Measurements from ENCODE around the gene IZUMO1. TPM values are rescaled to one million over a fixed set of nuclear protein-coding genes. Genes with fewer than 3 reads are reported as not detected.
"Not testable (repeated sequence)": the region's sequence is repeated elsewhere in the genome, so short reads cannot be mapped to it uniquely, and the experiment has no call there.

Gene IZUMO1
- total RNA-seq, 1 donor from 2014 or later, result 0.19 TPM

- H3K36me3 Mint-ChIP-seq, result peaks cover 3% of the 10 kb centered on the region
- H3K4me3 Mint-ChIP-seq, result peak overlapping the region; percentile 94
- Histone ChIP-seq H3K9me3 (ENCODE audit: low read depth) (no peaks in the 10 kb centered on the region), H3F3A (ENCODE audit: low read depth) (peaks cover 6% of the 10 kb centered on the region), H3K27ac (no peak overlapping the region), H3K79me2 (ENCODE audit: low read depth) (no peaks in the 10 kb centered on the region), H3K36me3 (no peaks in the 10 kb centered on the region), H3K9ac (no peak overlapping the region), H3K4me3 (no peak overlapping the region), H4K20me1 (ENCODE audit: low read depth) (no peaks in the 10 kb centered on the region), H3K4me2 (no peak overlapping the region), H3K4me1 (peaks cover 6% of the 10 kb centered on the region), H2AFZ (replicated peaks) (no peak overlapping the region), H3K27me3 (no peaks in the 10 kb centered on the region)
- H3K4me1 Mint-ChIP-seq, result peaks cover 26% of the 10 kb centered on the region
- peaks cover 2% of the 10 kb centered on the region for H3K27me3 Mint-ChIP-seq (ENCODE audit: insufficient read depth, low read depth)
- no peaks in the 10 kb centered on the region for H3K9me3 Mint-ChIP-seq
- no peak for TF ChIP-seq EZH2 (IDR thresholded peaks at IDR 0.05)
- TF ChIP-seq, protein P1, sequence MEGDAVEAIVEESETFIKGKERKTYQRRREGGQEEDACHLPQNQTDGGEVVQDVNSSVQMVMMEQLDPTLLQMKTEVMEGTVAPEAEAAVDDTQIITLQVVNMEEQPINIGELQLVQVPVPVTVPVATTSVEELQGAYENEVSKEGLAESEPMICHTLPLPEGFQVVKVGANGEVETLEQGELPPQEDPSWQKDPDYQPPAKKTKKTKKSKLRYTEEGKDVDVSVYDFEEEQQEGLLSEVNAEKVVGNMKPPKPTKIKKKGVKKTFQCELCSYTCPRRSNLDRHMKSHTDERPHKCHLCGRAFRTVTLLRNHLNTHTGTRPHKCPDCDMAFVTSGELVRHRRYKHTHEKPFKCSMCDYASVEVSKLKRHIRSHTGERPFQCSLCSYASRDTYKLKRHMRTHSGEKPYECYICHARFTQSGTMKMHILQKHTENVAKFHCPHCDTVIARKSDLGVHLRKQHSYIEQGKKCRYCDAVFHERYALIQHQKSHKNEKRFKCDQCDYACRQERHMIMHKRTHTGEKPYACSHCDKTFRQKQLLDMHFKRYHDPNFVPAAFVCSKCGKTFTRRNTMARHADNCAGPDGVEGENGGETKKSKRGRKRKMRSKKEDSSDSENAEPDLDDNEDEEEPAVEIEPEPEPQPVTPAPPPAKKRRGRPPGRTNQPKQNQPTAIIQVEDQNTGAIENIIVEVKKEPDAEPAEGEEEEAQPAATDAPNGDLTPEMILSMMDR (IDR thresholded peaks at IDR 0.05), result no peak
- no peak for TF ChIP-seq EZH2phosphoT487 (IDR thresholded peaks at IDR 0.05)
- H3K27ac Mint-ChIP-seq, result peak overlapping the region; percentile 95
- DNase-seq (ENCODE audit: low spot score), result no peak
These were observed 47.6 kb upstream of the IZUMO1 start for GRCh38 chr19:48794291-48794690.

DNA sequence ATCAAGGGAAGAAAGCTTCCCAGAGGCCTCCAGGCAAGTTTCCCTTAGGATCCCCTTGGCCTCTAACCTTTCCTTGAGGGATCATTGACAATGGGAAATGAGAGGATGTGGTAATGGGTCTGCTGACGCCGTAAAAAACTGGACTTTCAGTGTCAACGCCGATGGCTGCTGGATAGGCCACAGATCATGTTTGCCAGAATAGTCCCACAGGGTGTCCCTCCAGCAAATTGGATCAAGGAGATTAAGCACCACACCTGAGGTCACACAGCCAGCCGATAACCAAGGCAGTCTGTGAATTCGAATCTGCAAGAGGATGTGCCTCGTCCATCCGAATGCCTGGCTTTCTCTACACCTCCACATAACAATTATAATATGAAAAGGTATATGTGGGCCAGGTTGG, 46.6 kb upstream of the IZUMO1 start:
- H3F3A ChIP-seq (ENCODE audit: low read depth), result peaks cover 6% of the 10 kb centered on the region
- no peak overlapping the region for H3K4me3 ChIP-seq
- H3K9me3 ChIP-seq (ENCODE audit: low read depth), result no peaks in the 10 kb centered on the region
- no peak overlapping the region for H3K27ac ChIP-seq
- DNase-seq (ENCODE audit: low spot score), result no peak
- H3K27me3 ChIP-seq, result no peaks in the 10 kb centered on the region
- H3K79me2 ChIP-seq (ENCODE audit: low read depth), result no peaks in the 10 kb centered on the region
- no peaks in the 10 kb centered on the region for H4K20me1 ChIP-seq (ENCODE audit: low read depth)
- Mint-ChIP-seq H3K9me3 (no peaks in the 10 kb centered on the region), H3K4me3 (no peak overlapping the region), H3K27me3 (ENCODE audit: insufficient read depth, low read depth) (peaks cover 2% of the 10 kb centered on the region), H3K36me3 (peaks cover 1% of the 10 kb centered on the region), H3K27ac (no peak overlapping the region), H3K4me1 (peaks cover 17% of the 10 kb centered on the region)
- H2AFZ ChIP-seq (replicated peaks), result no peak overlapping the region
- no peak overlapping the region for H3K4me2 ChIP-seq
- TF ChIP-seq EZH2phosphoT487 (IDR thresholded peaks at IDR 0.05) (no peak), EZH2 (IDR thresholded peaks at IDR 0.05) (no peak)
- TF ChIP-seq, protein P1 (IDR thresholded peaks at IDR 0.05), result no peak
- no peak overlapping the region for H3K9ac ChIP-seq
- H3K36me3 ChIP-seq, result no peaks in the 10 kb centered on the region
- H3K4me1 ChIP-seq, result no peaks in the 10 kb centered on the region

DNA sequence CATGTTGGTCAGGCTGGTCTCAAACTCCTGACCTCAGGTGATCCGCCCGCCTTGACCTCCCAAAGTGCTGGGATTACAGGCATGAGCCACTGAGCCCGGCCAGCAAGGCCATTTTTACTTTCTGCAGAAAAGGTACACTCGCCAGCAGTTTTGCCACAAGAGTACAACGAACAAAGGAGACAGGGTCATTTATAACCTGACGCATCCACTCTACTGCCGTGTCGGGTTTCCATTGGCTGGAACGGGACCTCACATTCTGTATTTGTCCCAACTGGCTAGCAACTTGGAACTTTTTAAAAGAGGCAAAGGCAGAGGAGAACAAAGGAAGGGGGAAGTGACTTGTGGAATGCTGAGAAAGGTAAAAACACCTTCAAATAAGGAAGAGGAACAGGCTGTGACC, 40.6 kb upstream of the IZUMO1 start:
- H3K9ac ChIP-seq; H3K36me3 ChIP-seq; DNase-seq (ENCODE audit: low spot score); H3K79me2 ChIP-seq (ENCODE audit: low read depth); H3K27me3 ChIP-seq; H3K36me3 Mint-ChIP-seq; H4K20me1 ChIP-seq (ENCODE audit: low read depth); H3K4me1 Mint-ChIP-seq; H3K9me3 Mint-ChIP-seq; H3K4me2 ChIP-seq; H3F3A ChIP-seq (ENCODE audit: low read depth); H3K4me3 ChIP-seq; H3K27ac Mint-ChIP-seq; H3K27ac ChIP-seq; H3K9me3 ChIP-seq (ENCODE audit: low read depth); H3K4me1 ChIP-seq; H3K27me3 Mint-ChIP-seq (ENCODE audit: insufficient read depth, low read depth): not testable (repeated sequence)
- peak overlapping the region; percentile 73 for H2AFZ ChIP-seq (replicated peaks)
- peak overlapping the region; percentile 21 for H3K4me3 Mint-ChIP-seq

DNA sequence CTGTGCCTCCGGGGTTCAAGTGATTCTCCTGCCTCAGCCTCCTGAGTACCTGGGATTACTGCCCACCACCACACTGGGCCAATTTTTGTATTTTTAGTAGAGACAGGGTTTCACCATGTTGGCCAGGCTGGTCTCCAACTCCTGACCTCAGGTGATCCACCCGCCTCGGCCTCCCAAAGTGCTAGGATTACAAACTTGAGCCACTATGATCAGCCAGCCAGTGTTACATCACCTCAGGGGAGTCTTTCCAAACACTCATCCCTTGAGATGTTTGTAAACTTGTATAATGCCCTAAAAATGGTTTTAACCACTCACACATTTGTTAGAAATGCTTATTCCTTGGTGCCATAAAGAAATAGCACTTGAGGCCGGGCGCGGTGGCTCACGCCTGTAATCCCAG, 39.7 kb upstream of the IZUMO1 start:
- not testable (repeated sequence) for H3K9me3 ChIP-seq (ENCODE audit: low read depth); H3K4me3 Mint-ChIP-seq; H3K9me3 Mint-ChIP-seq; H3K27me3 Mint-ChIP-seq (ENCODE audit: insufficient read depth, low read depth); H3K4me1 ChIP-seq; H3K4me3 ChIP-seq; H3K27me3 ChIP-seq; H3K9ac ChIP-seq; H4K20me1 ChIP-seq (ENCODE audit: low read depth); H3K27ac ChIP-seq; H3K79me2 ChIP-seq (ENCODE audit: low read depth); DNase-seq (ENCODE audit: low spot score); H3K36me3 Mint-ChIP-seq; H3K4me2 ChIP-seq; H3K4me1 Mint-ChIP-seq; H3K36me3 ChIP-seq; H3K27ac Mint-ChIP-seq; H2AFZ ChIP-seq (replicated peaks); H3F3A ChIP-seq (ENCODE audit: low read depth)

Data from neural progenitor cell (in vitro differentiated cells).